Activated CD4-positive, alpha-beta T cell treated with anti-CD3 and anti-CD28 coated beads, Interleukin-2, amount 50 U/mL, for 16 hours (primary cell): ENCODE results near the gene DOCK1.

Experiments used
- DNase-seq: peaks from one replicate; pipeline ENCODE4 v3.0.0-alpha.2; 2020

DOCK1 gene

GRCh38 chr10:127193125-127193524 lies 287.9 kb downstream of the DOCK1 start:
- no peak for DNase-seq

- DNase-seq: no peak
Observed at GRCh38 chr10:127194111-127194510, 288.9 kb downstream of the DOCK1 start.

GRCh38 chr10:127194599-127194998 lies 289.4 kb downstream of the DOCK1 start:
- DNase-seq: no peak

DNA sequence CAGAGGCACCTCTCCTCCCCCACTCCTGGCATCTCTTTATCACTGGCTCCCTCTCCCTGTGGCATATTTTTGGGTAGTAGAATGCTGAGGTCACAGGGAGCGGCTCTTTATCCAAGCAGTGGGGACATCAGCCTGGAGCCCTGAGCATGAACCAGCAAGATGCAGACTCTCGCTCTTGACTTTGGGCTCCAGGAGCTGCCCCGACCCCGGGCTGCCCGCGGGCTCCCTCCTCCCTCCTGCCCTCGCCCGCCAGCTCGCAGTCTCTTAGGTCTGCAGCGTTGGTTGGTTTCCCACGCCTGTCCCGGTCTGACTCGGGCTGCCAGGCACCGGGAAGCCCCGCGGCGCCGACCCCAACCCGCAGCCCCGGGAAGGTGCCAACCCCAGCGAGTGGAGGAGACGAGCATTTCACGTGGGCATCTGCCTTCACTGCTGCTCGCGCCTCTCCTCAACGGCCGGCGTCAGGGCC lies 289.8 kb downstream of the DOCK1 start:
- no peak for DNase-seq

DNA sequence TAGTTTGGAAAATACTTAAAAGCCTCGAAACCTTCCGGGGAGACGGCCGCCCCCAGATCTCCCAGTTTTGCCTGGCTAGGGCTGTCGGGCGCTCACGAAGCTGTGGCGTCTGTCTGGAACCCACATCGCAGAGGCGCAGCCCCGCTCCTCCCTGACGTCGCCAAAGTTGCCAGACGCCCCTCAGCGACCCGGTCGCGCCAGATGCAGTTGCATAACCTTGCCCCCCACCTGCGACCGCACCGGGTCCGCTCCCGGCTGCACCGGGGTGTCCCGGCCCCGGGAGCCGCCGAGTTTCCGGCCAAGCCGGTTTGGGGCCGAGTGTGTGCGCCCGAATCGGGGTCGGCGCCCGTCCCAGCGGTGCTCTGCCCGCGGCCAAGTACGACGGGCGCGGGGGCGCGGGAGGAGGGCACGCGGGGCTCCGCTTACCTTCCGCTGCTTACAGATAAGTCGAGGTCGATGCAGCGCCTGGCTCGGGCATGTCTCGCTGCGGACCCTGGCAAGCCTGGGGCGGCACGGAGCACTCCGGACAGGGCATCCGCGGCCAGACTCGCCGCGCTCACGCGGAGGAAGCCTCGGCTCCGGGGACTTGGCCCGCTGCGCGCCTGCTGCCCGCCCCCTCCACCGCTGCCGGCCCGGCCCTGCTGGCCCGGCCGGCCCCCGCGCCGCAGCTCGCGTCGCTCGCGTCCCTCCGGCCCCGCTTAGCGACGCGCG lies 290.5 kb downstream of the DOCK1 start:
- no peak for DNase-seq

DNA sequence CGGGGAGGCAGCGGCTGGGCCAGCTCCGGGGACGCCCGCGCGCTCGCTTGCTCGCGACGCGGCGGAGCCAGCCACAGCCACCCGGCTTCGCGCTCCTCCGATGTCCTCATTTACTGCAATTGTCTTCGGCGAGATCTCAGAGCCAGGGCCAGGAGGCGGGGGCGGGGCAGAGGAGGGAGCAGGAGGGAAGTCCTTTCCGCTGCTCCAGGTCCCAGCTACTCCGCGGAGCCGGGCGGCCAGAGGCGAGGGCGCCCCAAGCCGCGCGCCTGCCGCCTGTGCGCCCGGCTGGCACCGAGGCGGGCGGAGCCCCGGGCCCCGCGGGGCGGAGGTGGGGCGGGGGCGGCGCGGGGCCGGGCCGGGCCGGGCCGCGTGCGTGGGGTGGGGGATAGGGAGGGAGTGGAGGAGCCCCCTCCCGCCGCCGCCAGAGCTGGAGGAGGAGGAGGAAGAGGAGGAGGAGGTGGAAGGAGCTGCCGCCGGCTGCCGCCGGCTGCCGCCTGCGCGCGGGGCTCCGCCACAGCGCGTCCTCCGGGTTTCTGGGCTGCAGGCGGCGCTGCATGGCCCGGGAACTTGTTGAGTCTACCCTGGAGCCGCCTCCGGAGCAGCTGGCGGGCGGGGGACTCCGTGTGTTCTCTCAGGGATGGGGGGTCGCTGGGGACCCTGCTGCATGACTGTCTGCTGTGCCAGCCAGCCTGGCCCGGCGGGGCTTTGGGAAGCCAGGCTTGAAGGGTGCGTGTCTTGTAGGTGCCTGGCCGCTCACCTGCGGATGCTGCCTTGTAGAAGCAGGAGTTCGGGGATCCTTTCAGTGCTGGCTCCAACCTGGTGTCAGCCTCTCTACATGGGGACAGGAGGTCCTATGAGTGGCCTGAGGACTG lies 291.3 kb downstream of the DOCK1 start, which contains the start of gene INSYN2A:
INSYN2A (minus strand) TSS at position 310 of the 872 bp plus-strand sequence. CDS start 20,196 bp downstream, outside the sequence.
- no peak for DNase-seq

GRCh38 chr10:127197154-127197432 lies 291.9 kb downstream of the DOCK1 start:
- DNase-seq: no peak

DNA sequence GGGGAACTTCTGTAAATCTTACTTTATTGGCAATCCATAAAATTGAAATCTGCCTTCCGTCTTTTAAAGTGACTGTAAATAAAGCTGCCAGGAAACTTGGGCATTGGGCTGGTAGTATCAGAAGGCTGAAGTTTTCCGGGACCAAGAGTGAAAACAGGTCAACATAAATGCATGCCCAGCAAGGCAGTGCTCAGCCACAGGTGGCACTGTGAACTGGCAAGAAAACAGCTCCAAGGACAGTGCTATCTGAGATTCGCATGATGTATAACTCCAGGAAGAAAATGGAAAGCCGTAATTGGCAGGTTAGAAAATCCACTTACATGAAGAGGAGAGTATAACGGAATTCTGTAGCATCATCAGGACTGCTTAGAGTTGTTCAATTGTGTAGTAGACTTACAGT lies 293.1 kb downstream of the DOCK1 start:
- no peak for DNase-seq

DNA sequence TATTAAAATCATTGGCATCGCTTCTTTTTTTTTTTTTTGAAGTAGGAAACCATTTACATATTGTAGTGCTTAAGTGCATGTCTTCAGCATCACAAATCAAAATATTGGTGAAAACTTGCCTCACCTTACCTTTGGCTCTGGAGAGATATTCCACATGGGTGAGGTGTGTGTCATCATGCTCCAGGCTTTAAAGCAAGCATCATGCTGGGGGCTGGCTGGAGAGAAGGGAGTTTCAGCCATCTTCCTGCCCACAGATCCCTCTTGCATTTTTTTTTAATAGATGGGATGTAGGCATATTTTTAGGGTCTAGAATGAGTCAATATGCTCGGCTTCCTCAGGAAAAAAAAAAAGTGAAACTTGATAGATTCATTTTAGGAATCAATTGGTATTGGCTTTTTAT lies 293.5 kb downstream of the DOCK1 start:
- no peak for DNase-seq

- DNase-seq: no peak
Observed at GRCh38 chr10:127200646-127201045, 295.4 kb downstream of the DOCK1 start.

GRCh38 chr10:127203067-127203466 lies 297.8 kb downstream of the DOCK1 start:
- no peak for DNase-seq

GRCh38 chr10:127207081-127207480 lies 301.9 kb downstream of the DOCK1 start:
- DNase-seq: no peak

DNA sequence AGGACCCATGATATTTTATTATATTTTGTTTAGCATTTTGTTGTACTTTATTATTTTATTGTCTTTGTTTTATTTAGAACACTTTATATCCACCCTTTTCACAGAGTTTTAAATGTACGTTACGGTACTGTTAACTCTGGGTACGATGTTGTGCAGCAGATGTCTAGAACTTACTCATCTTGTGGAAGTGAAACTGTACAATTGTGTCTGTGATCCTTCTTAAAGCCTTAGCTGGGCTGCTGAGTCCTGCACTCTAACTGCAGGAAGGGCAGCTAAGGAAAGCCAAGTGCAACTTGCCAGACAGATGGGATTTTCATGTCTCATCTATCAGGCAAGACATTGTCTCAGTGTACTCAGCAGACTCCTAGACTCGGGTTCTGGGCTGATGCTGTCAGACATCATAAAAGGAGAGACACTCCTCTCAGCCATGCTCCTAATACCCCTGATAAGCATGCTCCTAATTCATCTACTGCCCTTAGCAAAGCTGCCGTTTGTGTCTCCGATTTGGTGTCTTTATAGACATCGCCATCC lies 305.8 kb downstream of the DOCK1 start:
- DNase-seq: no peak

DNA sequence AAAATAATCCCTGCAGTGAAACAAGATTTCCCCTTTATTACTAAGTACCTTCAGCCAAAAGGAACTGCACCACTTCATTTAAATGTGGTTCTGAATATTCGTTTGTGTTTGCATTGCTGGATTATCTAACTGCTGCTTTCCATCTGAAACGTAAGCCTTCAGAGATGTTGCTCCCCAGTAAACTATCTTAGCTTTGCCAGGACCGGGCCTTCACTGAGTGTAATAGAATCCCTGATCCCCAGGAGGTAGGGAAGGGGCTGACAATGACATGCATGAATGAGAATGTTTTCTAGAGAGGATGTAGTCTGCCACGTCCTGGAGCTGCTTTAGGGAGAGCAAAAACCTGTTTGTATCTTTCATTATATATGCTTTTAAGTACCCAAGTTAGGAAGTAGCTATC lies 310.6 kb downstream of the DOCK1 start:
- DNase-seq: no peak

GRCh38 chr10:127216274-127216673 lies 311.0 kb downstream of the DOCK1 start:
- DNase-seq: no peak

DNA sequence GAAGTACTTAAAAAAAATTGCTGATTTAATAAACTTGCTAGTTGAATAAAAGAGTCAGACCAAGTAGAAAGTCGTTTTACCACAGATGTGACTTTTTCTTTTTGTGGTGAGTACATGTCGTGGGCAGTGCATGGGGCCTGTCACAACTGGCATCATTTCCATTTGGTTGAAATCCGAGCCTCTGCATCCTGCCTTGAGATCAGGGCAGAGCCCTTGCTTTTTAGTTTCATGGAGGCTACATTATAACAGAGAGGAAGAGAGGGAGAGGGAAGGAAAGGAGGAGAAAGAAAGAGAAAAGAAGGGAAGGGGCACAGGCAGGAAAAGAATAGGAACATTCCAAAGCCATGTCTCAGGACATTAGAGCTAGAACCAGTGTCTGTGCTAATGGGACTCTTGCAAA lies 311.6 kb downstream of the DOCK1 start:
- no peak for DNase-seq

GRCh38 chr10:127218658-127219057 lies 313.4 kb downstream of the DOCK1 start:
- DNase-seq: no peak

- DNase-seq: no peak
Observed at GRCh38 chr10:127221281-127221680, 316.1 kb downstream of the DOCK1 start.

DNA sequence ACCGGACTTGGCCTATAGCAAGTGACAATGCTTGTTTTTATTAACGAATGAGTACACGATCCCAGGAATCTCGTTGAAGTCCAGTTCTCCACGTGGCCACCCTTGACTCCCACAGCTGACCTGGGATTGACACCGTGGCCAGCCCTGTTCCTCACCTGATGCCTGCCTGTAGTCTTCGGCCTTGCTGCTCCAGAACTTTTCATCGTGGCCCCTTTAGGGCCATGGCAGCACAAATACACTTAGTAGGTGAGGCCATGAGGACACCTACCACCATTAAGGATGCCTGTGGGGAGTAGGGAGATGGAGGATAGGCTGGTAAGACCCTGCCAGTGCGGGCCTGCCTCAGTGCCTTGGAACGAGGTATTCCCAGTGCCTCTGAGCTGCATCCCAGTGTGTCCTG lies 321.8 kb downstream of the DOCK1 start:
- DNase-seq: no peak

DNA sequence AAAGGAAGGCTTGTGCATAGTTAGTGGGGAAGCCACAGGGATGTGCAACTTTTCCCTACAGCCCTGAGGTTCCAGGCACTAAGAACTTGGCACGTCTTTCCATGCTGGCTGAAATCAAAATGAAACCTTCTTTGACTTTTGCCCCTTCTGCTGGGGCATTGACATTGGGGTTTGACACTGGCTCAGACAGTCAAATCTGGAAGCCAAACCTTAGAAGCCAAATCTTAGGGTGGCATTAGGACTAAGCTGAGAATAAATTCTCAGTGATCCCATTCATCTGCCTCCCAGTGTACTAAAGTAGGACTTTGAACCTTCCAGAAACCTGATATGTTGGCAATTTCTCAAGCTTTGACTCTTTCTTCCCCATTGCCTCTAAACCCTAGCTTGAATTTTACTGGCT lies 322.4 kb downstream of the DOCK1 start:
- DNase-seq: no peak

DNA sequence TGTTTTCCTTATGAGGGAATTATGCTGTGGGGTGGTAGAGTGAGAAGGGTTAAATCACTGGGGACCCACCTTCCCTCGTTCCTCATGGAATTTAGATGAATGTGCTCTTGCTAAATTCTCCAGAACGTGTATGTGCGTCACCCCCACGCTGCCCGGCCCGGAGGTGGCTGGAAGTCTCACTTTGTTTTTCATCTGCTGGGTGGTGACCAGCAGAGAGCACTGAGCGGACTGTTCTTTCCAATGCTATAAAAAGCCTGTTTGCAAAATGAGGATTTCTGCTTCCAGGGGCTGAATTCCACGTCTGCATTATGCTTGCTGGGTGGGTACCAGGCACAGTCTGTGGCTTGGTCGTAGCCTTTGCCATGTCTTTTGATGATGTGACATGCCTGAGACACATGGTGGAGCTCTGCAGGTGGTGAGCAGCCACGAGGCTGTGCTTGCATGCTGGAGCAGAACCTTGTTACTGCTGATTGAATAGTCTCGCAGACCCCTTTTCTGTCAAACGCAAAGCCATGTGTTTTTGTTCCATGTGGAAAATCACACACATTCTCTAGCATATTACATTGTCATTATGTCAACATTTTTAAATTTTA lies 323.1 kb downstream of the DOCK1 start:
- DNase-seq: no peak

- DNase-seq: no peak
Observed at GRCh38 chr10:127234306-127234800, 329.1 kb downstream of the DOCK1 start.

GRCh38 chr10:127236266-127236665 lies 331.0 kb downstream of the DOCK1 start:
- no peak for DNase-seq
